SJSA1 (cell line): ENCODE data around the gene ZSWIM7. TPM values are rescaled to one million over a fixed set of nuclear protein-coding genes. Genes with fewer than 3 reads are reported as not detected.
"Not testable (repeated sequence)": the region's sequence is repeated elsewhere in the genome, so short reads cannot be mapped to it uniquely, and the experiment has no call there.

Experiments
- DNase-seq, 2 experiments: peaks; one replicate each; pipeline ENCODE4 v3.0.0-alpha.2; 2015 to 2020; ENCODE audit warnings: low spot score in 2 of 2, low read depth in 1 of 2
- H3K27ac ChIP-seq: fragments of 250-450 bp; sonication (Bioruptor Pico); 2 replicates; pipeline ENCODE4 v1.5.1; 2020; ENCODE audit warnings: mild to moderate bottlenecking, moderate library complexity
- H3K27me3 ChIP-seq: fragments of 250-450 bp; sonication (Bioruptor Pico); replicated peaks from 2 replicates; pipeline ENCODE4 v1.5.1; 2020; ENCODE audit warnings: mild to moderate bottlenecking, moderate library complexity
- H3K36me3 ChIP-seq: fragments of 250-450 bp; sonication (Bioruptor Pico); 2 replicates; pipeline ENCODE4 v1.5.1; 2020; ENCODE audit warnings: mild to moderate bottlenecking
- H3K4me1 ChIP-seq: fragments of 250-450 bp; sonication (Bioruptor Pico); replicated peaks from 2 replicates; pipeline ENCODE4 v1.6.1; 2021; ENCODE audit warnings: mild to moderate bottlenecking
- H3K4me3 ChIP-seq: fragments of 250-450 bp; sonication (Bioruptor Pico); 2 replicates; pipeline ENCODE4 v1.5.1; 2020; ENCODE audit warnings: mild to moderate bottlenecking
- H3K9me3 ChIP-seq: fragments of 250-450 bp; sonication (Bioruptor Pico); replicated peaks from 2 replicates; pipeline ENCODE4 v1.5.1; 2020; ENCODE audit warnings: mild to moderate bottlenecking
- total RNA-seq: library from RNA; depleted of rRNA; stranded (reverse); fragments of >200 nt; shearing (Covaris generic); gene quantifications from 2 replicates; pipeline ENCODE4 v1.2.3, GENCODE V29; 2014

ZSWIM7 gene
- total RNA-seq, 1 experiment from 2014 or later = 16.2 TPM

GRCh38 chr17:16013943-16014407 lies 14.5 kb upstream of the ZSWIM7 start:
- no peak overlapping the region for H3K27ac ChIP-seq

GRCh38 chr17:16007439-16007838 lies 7.9 kb upstream of the ZSWIM7 start:
- H3K27me3 ChIP-seq = no peaks in the 10 kb centered on the region
- no peaks in the 10 kb centered on the region for H3K4me1 ChIP-seq
- no peak for DNase-seq
- H3K36me3 ChIP-seq = peaks cover 85% of the 10 kb centered on the region
- no peak overlapping the region for H3K27ac ChIP-seq
- H3K9me3 ChIP-seq = no peaks in the 10 kb centered on the region
- no peak overlapping the region for H3K4me3 ChIP-seq

More at GRCh38 chr17:16013943-16014407, 14.5 kb upstream of the ZSWIM7 start:
- Histone ChIP-seq H3K36me3 (peaks cover 66% of the 10 kb centered on the region), H3K4me1 (peaks cover 8% of the 10 kb centered on the region; the same call in 1 of the 2 replicates), H3K27me3 (no peaks in the 10 kb centered on the region), H3K4me3 (no peak overlapping the region), H3K9me3 (no peaks in the 10 kb centered on the region)
- peak in 1 of 2 experiments; percentile 63 for DNase-seq

- Histone ChIP-seq H3K36me3 (peaks cover 91% of the 10 kb centered on the region), H3K9me3 (no peaks in the 10 kb centered on the region; the same call in 1 of the 2 replicates), H3K4me3 (no peak overlapping the region), H3K27ac (no peak overlapping the region), H3K27me3 (no peaks in the 10 kb centered on the region), H3K4me1 (peaks cover 13% of the 10 kb centered on the region)
- DNase-seq = no peak
Observed at GRCh38 chr17:16005636-16006035, 6.1 kb upstream of the ZSWIM7 start.

GRCh38 chr17:16003841-16004240 lies 4.3 kb upstream of the ZSWIM7 start:
- Histone ChIP-seq H3K4me1 (peaks cover 16% of the 10 kb centered on the region), H3K4me3 (no peak overlapping the region), H3K9me3 (no peaks in the 10 kb centered on the region; the same call in 1 of the 2 replicates), H3K27ac (no peak overlapping the region), H3K27me3 (no peaks in the 10 kb centered on the region), H3K36me3 (peaks cover 80% of the 10 kb centered on the region)
- DNase-seq = no peak

GRCh38 chr17:16002708-16003260 lies 3.3 kb upstream of the ZSWIM7 start:
- Histone ChIP-seq H3K36me3 (peaks cover 69% of the 10 kb centered on the region), H3K9me3 (no peaks in the 10 kb centered on the region; the same call in 1 of the 2 replicates), H3K27ac (no peak overlapping the region), H3K4me1 (peaks cover 21% of the 10 kb centered on the region), H3K27me3 (no peaks in the 10 kb centered on the region), H3K4me3 (no peak overlapping the region)
- DNase-seq = no peak

GRCh38 chr17:16001226-16001897 lies 1.9 kb upstream of the ZSWIM7 start:
- H3K4me1 ChIP-seq = peaks cover 21% of the 10 kb centered on the region
- H3K27ac ChIP-seq = no peak overlapping the region
- H3K9me3 ChIP-seq = no peaks in the 10 kb centered on the region; the same call in 1 of the 2 replicates
- H3K36me3 ChIP-seq = peaks cover 55% of the 10 kb centered on the region
- no peaks in the 10 kb centered on the region for H3K27me3 ChIP-seq
- H3K4me3 ChIP-seq = no peak overlapping the region
- no peak for DNase-seq

GRCh38 chr17:15999974-16000827 lies 697 bp upstream of the ZSWIM7 start:
- peaks cover 46% of the 10 kb centered on the region for H3K36me3 ChIP-seq
- H3K4me3 ChIP-seq = peak overlapping the region; percentile 65
- DNase-seq = peak in 1 of 2 experiments; percentile 36
- peaks cover 21% of the 10 kb centered on the region for H3K4me1 ChIP-seq
- no peaks in the 10 kb centered on the region; the same call in 1 of the 2 replicates for H3K9me3 ChIP-seq
- H3K27ac ChIP-seq = peak overlapping the region; percentile 75; the same call in 1 of the 2 replicates
- H3K27me3 ChIP-seq = no peaks in the 10 kb centered on the region

GRCh38 chr17:15998031-15998562 lies 1.4 kb downstream of the ZSWIM7 start:
- Histone ChIP-seq H3K27me3 (no peaks in the 10 kb centered on the region), H3K36me3 (peaks cover 27% of the 10 kb centered on the region), H3K4me1 (peaks cover 21% of the 10 kb centered on the region), H3K27ac (no peak overlapping the region), H3K4me3 (no peak overlapping the region), H3K9me3 (no peaks in the 10 kb centered on the region; the same call in 1 of the 2 replicates)
- no peak for DNase-seq

GRCh38 chr17:15996322-15996721 lies 3.2 kb downstream of the ZSWIM7 start:
- no peak overlapping the region for H3K27ac ChIP-seq
- no peak for DNase-seq
- H3K27me3 ChIP-seq = no peaks in the 10 kb centered on the region
- H3K4me1 ChIP-seq = peaks cover 15% of the 10 kb centered on the region
- no peaks in the 10 kb centered on the region for H3K9me3 ChIP-seq
- no peak overlapping the region for H3K4me3 ChIP-seq
- peaks cover 12% of the 10 kb centered on the region for H3K36me3 ChIP-seq

GRCh38 chr17:15981646-15982580 lies 17.6 kb downstream of the ZSWIM7 start:
- H3K27me3 ChIP-seq = no peaks in the 10 kb centered on the region
- DNase-seq = no peak
- no peak overlapping the region for H3K4me3 ChIP-seq
- peaks cover 14% of the 10 kb centered on the region for H3K4me1 ChIP-seq
- peak overlapping the region; percentile 48 for H3K27ac ChIP-seq
- H3K9me3 ChIP-seq = no peaks in the 10 kb centered on the region
- H3K36me3 ChIP-seq = peaks cover 63% of the 10 kb centered on the region

- Histone ChIP-seq H3K27me3 (no peaks in the 10 kb centered on the region), H3K36me3 (peaks cover 63% of the 10 kb centered on the region), H3K27ac (peak overlapping the region; percentile 48; the same call in 1 of the 2 replicates), H3K4me1 (peaks cover 14% of the 10 kb centered on the region), H3K4me3 (no peak overlapping the region), H3K9me3 (no peaks in the 10 kb centered on the region)
- DNase-seq = no peak
Observed at GRCh38 chr17:15981208-15981607, 18.3 kb downstream of the ZSWIM7 start.

- DNase-seq = not testable (repeated sequence)
Observed at GRCh38 chr17:15979013-15979412, 20.5 kb downstream of the ZSWIM7 start.

More at GRCh38 chr17:15979013-15979412, 20.5 kb downstream of the ZSWIM7 start:
- peaks cover 54% of the 10 kb centered on the region for H3K36me3 ChIP-seq
- H3K4me1 ChIP-seq = peaks cover 14% of the 10 kb centered on the region
- H3K27me3 ChIP-seq, H3K9me3 ChIP-seq, H3K27ac ChIP-seq, H3K4me3 ChIP-seq: not testable (repeated sequence)
